Right lobe of liver (tissue), 6 donors: Measurements from ENCODE around the gene MYOM1. TPM values are rescaled to one million over a fixed set of nuclear protein-coding genes. Genes with fewer than 3 reads are reported as not detected.
A peak's percentile ranks its signal among the peaks of the same experiment; 100 is the strongest.

Source experiments
- ATAC-seq, 4 donors: fragments of 200-7000 bp; cut with Tn5 transposase; one replicate each; pipeline ENCODE4 v1.9.1; 2020; ENCODE audit warnings: mild to moderate bottlenecking in 4 of 4, moderate library complexity in 4 of 4
- DNase-seq, 3 donors: peaks; one replicate each; pipeline ENCODE4 v3.0.0-alpha.2; 2020
- H3K27ac ChIP-seq, 3 donors: fragments of 200-600 bp; one replicate each; pipeline ENCODE4 v1.8.0; 2022
- H3K27me3 ChIP-seq, 2 donors: fragments of 200-600 bp; one replicate each; pipeline ENCODE4 v1.8.0; 2022
- H3K36me3 ChIP-seq, 4 donors: fragments of 200-600 bp; sonication (generic) in 1 of 4; one replicate each; pipeline versions ENCODE4 v1.5.1 to v1.8.0; 2017 to 2022; ENCODE audit warnings: control low read depth in 1 of 4
- H3K4me1 ChIP-seq, 4 donors: fragments of 200-600 bp; sonication (generic) in 1 of 4; one replicate each; pipeline versions ENCODE4 v1.5.1 to v1.8.0; 2017 to 2022; ENCODE audit warnings: control low read depth in 1 of 4
- H3K4me3 ChIP-seq, 3 donors: fragments of 200-600 bp; one replicate each; pipeline ENCODE4 v1.8.0; 2022
- H3K9me3 ChIP-seq, 4 donors: fragments of 200-600 bp; sonication (generic) in 1 of 4; one replicate each; pipeline versions ENCODE4 v1.5.1 to v1.8.0; 2017 to 2022; ENCODE audit warnings: control low read depth in 1 of 4
- CTCF ChIP-seq, 4 donors: fragments of 200-600 bp in 3 of 4; fragments of 450-650 bp in 1 of 4; IDR thresholded peaks; one replicate each; pipeline versions ENCODE4 v1.5.1 to v1.8.0; 2016 to 2022; ENCODE audit warnings: antibody characterized with exemption in 4 of 4, mild to moderate bottlenecking in 2 of 4
- POLR2A ChIP-seq: fragments of 450-650 bp; IDR thresholded peaks from one replicate; pipeline ENCODE4 v1.6.1; 2017; ENCODE audit warnings: antibody characterized with exemption, mild to moderate bottlenecking
- WGBS: methylation state at CpG from one replicate; pipeline ENCODE4 v1.1.6; 2018; ENCODE audit warnings: low coverage, low lambda C conversion rate; ENCODE audit not compliant: insufficient coverage; ENCODE audit errors: missing lambda C conversion rate; 5-methylcytosine and 5-hydroxymethylcytosine counted together
- intact Hi-C, 2 donors: fragments of 100-400 bp; cut with DNase I; formaldehyde crosslinking; loops; one replicate each; pipeline versions ENCODE4 v1.11.2 to v1.14.1; 2022
- long read RNA-seq: library from polyadenylated mRNA; unstranded; transcript quantifications from one replicate; pipeline ENCODE4 v2.0.0, GENCODE V29; 2019
- total RNA-seq, 6 experiments: library from RNA; depleted of rRNA in 2 of 6; stranded (reverse); fragments of >200 nt in 2 of 6; fragmentation: NEBNext Ultra II Directional in 3 of 6; extraction: Animal tissue kit (Norgen Biotek cat#: 25700) in 3 of 6; gene quantifications; one replicate each; pipeline versions ENCODE4 v1.1.0 to v1.2.4, GENCODE V29; 2016 to 2023
- donor health status: DM: no; HTN: yes; CAD: no.
- donor health status: DM: no; HTN: no; CAD: no.
- donor health status: DM: no; HTN: no; CAD: no.
- donor health status: DM: no; HTN: yes; CAD: no.
- donor health status: DM: no; HTN: yes; CAD: no.

The MYOM1 gene
- 10 to 100 TPM in 5 of 6 experiments, 1 to 10 TPM in 1; 3.1 to 64.5 (median 19.1) TPM for total RNA-seq
- long read RNA-seq, partial matches to known transcripts: 6 of 8 reads
- long read RNA-seq, other reads (novel, unspliced or antisense): 2 of 8 reads

- Histone ChIP-seq H3K27me3 (no peaks in the 10 kb centered on the region), H3K27ac (peak within 1 kb of the TSS; percentile 84 to 96 (median 94)), H3K36me3 (peaks cover 0 to 6% (median 0%) of the 10 kb centered on the region in 4 donors), H3K9me3 (no peaks in the 10 kb centered on the region), H3K4me1 (peaks cover 0 to 18% (median 3%) of the 10 kb centered on the region in 4 donors), H3K4me3 (peak within 1 kb of the TSS; percentile 43 to 56 (median 54))
- no peak for TF ChIP-seq CTCF (IDR thresholded peaks at IDR 0.05)
- peak; percentile 67 for TF ChIP-seq POLR2A
- peak; percentile 61 to 74 (median 64) for ATAC-seq
- WGBS: 29% methylated on average over 9 of the region's 9 CpGs
- intact Hi-C loops: no loop called here
- DNase-seq: no peak
Observed at GRCh38 chr18:3219631-3220335, at the start of gene MYOM1. MYOM1 (minus strand) TSS chr18:3219968; CDS start chr18:3215223, 4,745 bp downstream.

DNA sequence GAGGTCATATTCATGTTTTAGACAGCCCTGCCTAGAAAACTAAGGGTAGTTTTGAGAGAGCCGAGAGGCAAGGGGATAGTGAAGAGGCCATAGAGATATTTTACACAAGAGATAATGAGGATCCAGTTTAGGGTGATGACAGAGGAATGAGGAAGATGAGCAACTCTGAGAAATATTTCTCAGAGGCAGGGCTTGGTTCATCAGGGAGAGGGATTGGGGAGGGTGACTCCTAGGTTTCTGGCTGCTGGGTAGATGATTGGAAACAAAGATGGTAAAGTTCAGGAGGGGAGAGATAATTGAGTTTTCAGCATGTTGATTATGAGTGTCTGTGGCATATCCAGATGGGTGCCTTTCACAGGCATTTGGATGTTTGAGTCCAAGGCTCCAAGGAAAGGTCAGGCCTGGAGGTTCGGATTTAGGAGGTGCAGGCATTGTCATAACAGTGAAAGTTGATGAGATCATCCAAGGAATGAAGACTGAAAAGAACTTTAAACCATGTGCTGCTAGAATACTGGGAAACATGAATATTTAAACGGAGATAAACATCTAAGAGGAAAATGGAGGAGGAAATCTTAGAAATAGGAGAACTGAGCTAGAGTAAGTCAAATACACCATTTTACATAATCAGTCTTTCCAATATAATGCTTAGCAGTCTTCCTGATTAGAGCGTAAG is 49.6 kb upstream of the MYOM1 start:
- Histone ChIP-seq H3K4me1 (peaks cover 0 to 62% (median 19%) of the 10 kb centered on the region in 4 donors), H3K36me3 (peaks cover 0 to 17% (median 7%) of the 10 kb centered on the region in 4 donors), H3K27me3 (no peaks in the 10 kb centered on the region), H3K9me3 (no peaks in the 10 kb centered on the region), H3K27ac (peak overlapping the region in 1 of 3 donors; percentile 18), H3K4me3 (no peak overlapping the region)
- TF ChIP-seq CTCF (IDR thresholded peaks at IDR 0.05) (no peak), POLR2A (no peak)
- 66% methylated on average over 4 of the region's 4 CpGs for WGBS
- ATAC-seq (no peak), DNase-seq (no peak)
- intact Hi-C loops: no loop called here

DNA sequence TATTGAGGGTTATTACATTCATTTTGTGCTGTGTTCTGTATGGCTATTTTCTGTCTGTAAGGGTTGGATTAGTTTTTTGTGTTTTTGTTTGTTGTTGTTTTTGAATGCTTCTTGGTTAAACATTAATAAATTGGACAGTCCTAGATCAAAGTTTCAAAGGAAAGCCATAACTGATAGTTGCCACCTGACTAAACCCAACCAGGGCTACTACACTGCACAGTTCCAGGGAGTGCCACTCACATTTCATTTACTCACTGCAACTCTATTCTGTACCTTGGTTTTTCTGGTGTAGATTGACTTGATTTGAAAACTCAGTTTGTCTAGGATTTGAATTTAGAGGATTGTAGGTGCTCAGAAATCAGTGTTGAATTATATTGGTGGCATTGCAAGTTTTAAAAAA is 48.5 kb upstream of the MYOM1 start:
- H3K36me3 ChIP-seq: peaks cover 0 to 7% (median 3%) of the 10 kb centered on the region in 4 donors
- no peak for TF ChIP-seq POLR2A
- no peak for TF ChIP-seq CTCF (IDR thresholded peaks at IDR 0.05)
- intact Hi-C loops: no loop called here
- ATAC-seq (peak; percentile 34 to 72 (median 64)), DNase-seq (no peak)
- H3K9me3 ChIP-seq: no peaks in the 10 kb centered on the region
- H3K27ac ChIP-seq: peak overlapping the region in 1 of 3 donors; percentile 18
- no peak overlapping the region for H3K4me3 ChIP-seq
- peaks cover 0 to 73% (median 19%) of the 10 kb centered on the region in 4 donors for H3K4me1 ChIP-seq
- no peaks in the 10 kb centered on the region for H3K27me3 ChIP-seq

- Histone ChIP-seq H3K9me3 (no peaks in the 10 kb centered on the region), H3K4me3 (peak overlapping the region in 1 of 3 donors; percentile 14), H3K36me3 (no peaks in the 10 kb centered on the region), H3K4me1 (peaks cover 0 to 74% (median 18%) of the 10 kb centered on the region in 4 donors), H3K27ac (peak overlapping the region; percentile 23 to 65 (median 51)), H3K27me3 (no peaks in the 10 kb centered on the region)
- intact Hi-C loops: no loop called here
- TF ChIP-seq CTCF (IDR thresholded peaks at IDR 0.05): no peak
- no peak for TF ChIP-seq POLR2A
- 11% methylated on average over 4 of the region's 7 CpGs for WGBS
- ATAC-seq (peak; percentile 2 to 21 (median 11)), DNase-seq (peak in 2 of 3 donors; percentile 43 to 55)
Observed at GRCh38 chr18:3266062-3266608, 46.4 kb upstream of the MYOM1 start.
